Measurements from ENCODE around the gene SOX18.

GRCh38 chr20:64076061-64076997, 26.9 kb upstream of the SOX18 start:
- TF ChIP-seq YY1 (IDR thresholded peaks at IDR 0.05; ENCODE audit: insufficient read depth, insufficient read length) (no peak), ZNF274 (IDR thresholded peaks at IDR 0.05; ENCODE audit: low read depth, low read length) (no peak), SUZ12 (IDR thresholded peaks at IDR 0.05; ENCODE audit: extremely low read depth, insufficient read depth, insufficient read length) (no peak)

All from NT2/D1 (cell line).